CD4-positive, alpha-beta memory T cell (primary cell): ENCODE measurements around the gene NCAM2. TPM values are rescaled to one million over a fixed set of nuclear protein-coding genes. Genes with fewer than 3 reads are reported as not detected.

Experiments used
- CTCF ChIA-PET: fragments of 350-600 bp; sonication (Branson Sonifier 250); formaldehyde crosslinking; loops from one replicate; lab custom pipeline; 2021; ENCODE audit warnings: inconsistent platforms; ENCODE audit not compliant: partially characterized antibody; lab: Charles Lee
- POLR2A ChIA-PET: fragments of 350-600 bp; sonication (Branson Sonifier 250); formaldehyde crosslinking; loops from one replicate; lab custom pipeline; 2021; ENCODE audit not compliant: partially characterized antibody; lab: Charles Lee
- DNase-seq, 5 donors: peaks; one replicate each; pipeline versions ENCODE4 v3.0.0 to v3.0.0-alpha.2; 2020 to 2022; ENCODE audit warnings: mixed read lengths in 1 of 5
- H3K27ac ChIP-seq: one replicate; pipeline ENCODE4 v1.7.0; 2013; ENCODE audit warnings: low read depth, low read length
- H3K27me3 ChIP-seq: 2 replicates; pipeline ENCODE4 v1.7.0; 2013; ENCODE audit warnings: mild to moderate bottlenecking, low read length, moderate library complexity; ENCODE audit not compliant: insufficient read depth
- H3K36me3 ChIP-seq: 2 replicates; pipeline ENCODE4 v1.7.0; 2013; ENCODE audit warnings: mild to moderate bottlenecking, low read length, moderate library complexity; ENCODE audit not compliant: insufficient read depth
- H3K4me1 ChIP-seq: 2 replicates; pipeline ENCODE4 v1.7.0; 2013; ENCODE audit warnings: mild to moderate bottlenecking, low read length, moderate library complexity; ENCODE audit not compliant: insufficient read depth
- H3K4me3 ChIP-seq, 2 donors: one replicate each; pipeline ENCODE4 v1.7.0; 2013; ENCODE audit warnings: low read length in 2 of 2, mild to moderate bottlenecking in 1 of 2
- H3K9me3 ChIP-seq, 2 donors: one replicate each; pipeline ENCODE4 v1.7.0; 2013; ENCODE audit warnings: low read length in 2 of 2, control low read depth in 1 of 2; ENCODE audit not compliant: control insufficient read depth in 1 of 2
- H3K27ac Mint-ChIP-seq, 7 donors: one replicate each; pipeline ENCODE4 v1.8.0; 2020 to 2021; ENCODE audit warnings: mixed read lengths in 7 of 7, mild to moderate bottlenecking in 6 of 7, inconsistent platforms in 3 of 7, moderate library complexity in 3 of 7
- H3K27me3 Mint-ChIP-seq, 2 donors: one replicate each; pipeline ENCODE4 v1.8.0; 2020 to 2021; ENCODE audit warnings: mixed read lengths in 2 of 2
- H3K36me3 Mint-ChIP-seq, 2 donors: one replicate each; pipeline ENCODE4 v1.8.0; 2020 to 2021; ENCODE audit warnings: mixed read lengths in 2 of 2, inconsistent platforms in 1 of 2, mild to moderate bottlenecking in 1 of 2
- H3K4me1 Mint-ChIP-seq, 4 donors: one replicate each; pipeline ENCODE4 v1.8.0; 2020 to 2021; ENCODE audit warnings: mixed read lengths in 4 of 4, mild to moderate bottlenecking in 1 of 4
- H3K4me3 Mint-ChIP-seq, 8 donors: one replicate each; pipeline ENCODE4 v1.8.0; 2020 to 2021; ENCODE audit warnings: mixed read lengths in 8 of 8, mild to moderate bottlenecking in 7 of 8, moderate library complexity in 6 of 8, inconsistent platforms in 3 of 8
- H3K9me3 Mint-ChIP-seq, 8 donors: one replicate each; pipeline ENCODE4 v1.8.0; 2020 to 2021; ENCODE audit warnings: mixed read lengths in 8 of 8, mild to moderate bottlenecking in 5 of 8, inconsistent platforms in 3 of 8, moderate library complexity in 1 of 8
- intact Hi-C: fragments of 100-400 bp; cut with micrococcal nuclease; formaldehyde crosslinking; loops from one replicate; pipeline ENCODE4 v1.15.1; 2023
- polyA plus RNA-seq, 2 donors: library from polyadenylated mRNA; unstranded; fragments of 300-500 nt; fragmentation: Illumina TruSeq; gene quantifications; one replicate each; pipeline ENCODE4 v1.2.3, GENCODE V29; 2021
- total RNA-seq, 2 experiments: library from RNA; stranded (reverse); gene quantifications; one replicate each; pipeline ENCODE4 v1.2.3, GENCODE V29; 2021

The NCAM2 gene
- total and polyA plus RNA-seq, 4 experiments from 2014 or later, result not detected

- intact Hi-C loops, result no loop called here
- Mint-ChIP-seq H3K9me3 (peaks cover 0 to 9% (median 6%) of the 10 kb centered on the region in 8 donors), H3K4me1 (no peaks in the 10 kb centered on the region), H3K27me3 (no peaks in the 10 kb centered on the region), H3K4me3 (no peak overlapping the region), H3K27ac (no peak overlapping the region), H3K36me3 (no peaks in the 10 kb centered on the region)
- Histone ChIP-seq H3K4me1 (no peaks in the 10 kb centered on the region), H3K9me3 (no peaks in the 10 kb centered on the region), H3K36me3 (no peaks in the 10 kb centered on the region), H3K27ac (no peak overlapping the region), H3K27me3 (no peaks in the 10 kb centered on the region), H3K4me3 (no peak overlapping the region)
- no peak for DNase-seq
- CTCF ChIA-PET, result no interaction called here
- POLR2A ChIA-PET, result no interaction called here
Observed at GRCh38 chr21:21436012-21436534, 437.9 kb downstream of the NCAM2 start.

GRCh38 chr21:21439761-21440160, 441.6 kb downstream of the NCAM2 start:
- no peaks in the 10 kb centered on the region for H3K27me3 Mint-ChIP-seq
- H3K4me3 Mint-ChIP-seq, result no peak overlapping the region
- H3K27me3 ChIP-seq, result no peaks in the 10 kb centered on the region
- ChIA-PET POLR2A (no interaction called here), CTCF (no interaction called here)
- no peak for DNase-seq
- intact Hi-C loops, result no loop called here
- peaks cover 2 to 18% (median 9%) of the 10 kb centered on the region in 8 donors for H3K9me3 Mint-ChIP-seq
- no peaks in the 10 kb centered on the region for H3K4me1 ChIP-seq
- no peaks in the 10 kb centered on the region for H3K36me3 ChIP-seq
- no peaks in the 10 kb centered on the region for H3K9me3 ChIP-seq
- no peak overlapping the region for H3K27ac ChIP-seq
- H3K4me3 ChIP-seq, result no peak overlapping the region
- no peaks in the 10 kb centered on the region for H3K4me1 Mint-ChIP-seq
- H3K27ac Mint-ChIP-seq, result no peak overlapping the region
- H3K36me3 Mint-ChIP-seq, result no peaks in the 10 kb centered on the region

GRCh38 chr21:21457077-21457476, 458.9 kb downstream of the NCAM2 start:
- Histone ChIP-seq H3K36me3 (no peaks in the 10 kb centered on the region), H3K9me3 (no peaks in the 10 kb centered on the region), H3K4me3 (no peak overlapping the region), H3K4me1 (no peaks in the 10 kb centered on the region), H3K27ac (no peak overlapping the region), H3K27me3 (no peaks in the 10 kb centered on the region)
- H3K36me3 Mint-ChIP-seq, result no peaks in the 10 kb centered on the region
- H3K27ac Mint-ChIP-seq, result no peak overlapping the region
- ChIA-PET CTCF (no interaction called here), POLR2A (no interaction called here)
- DNase-seq, result no peak
- peaks cover 0 to 8% (median 3%) of the 10 kb centered on the region in 8 donors for H3K9me3 Mint-ChIP-seq
- H3K4me3 Mint-ChIP-seq, result no peak overlapping the region
- intact Hi-C loops, result no loop called here
- no peaks in the 10 kb centered on the region for H3K4me1 Mint-ChIP-seq
- no peaks in the 10 kb centered on the region for H3K27me3 Mint-ChIP-seq

GRCh38 chr21:21458124-21458631, 460.0 kb downstream of the NCAM2 start:
- no peaks in the 10 kb centered on the region for H3K36me3 Mint-ChIP-seq
- H3K27ac Mint-ChIP-seq, result no peak overlapping the region
- Histone ChIP-seq H3K9me3 (no peaks in the 10 kb centered on the region), H3K27ac (no peak overlapping the region), H3K36me3 (no peaks in the 10 kb centered on the region), H3K27me3 (no peaks in the 10 kb centered on the region), H3K4me3 (no peak overlapping the region), H3K4me1 (no peaks in the 10 kb centered on the region)
- H3K4me1 Mint-ChIP-seq, result no peaks in the 10 kb centered on the region
- no peaks in the 10 kb centered on the region for H3K27me3 Mint-ChIP-seq
- H3K9me3 Mint-ChIP-seq, result peaks cover 0 to 9% (median 3%) of the 10 kb centered on the region in 8 donors
- intact Hi-C loops, result no loop called here
- CTCF ChIA-PET, result no interaction called here
- POLR2A ChIA-PET, result no interaction called here
- peak in 1 of 5 donors; percentile 16 for DNase-seq
- H3K4me3 Mint-ChIP-seq, result no peak overlapping the region

- Histone ChIP-seq H3K4me3 (no peak overlapping the region), H3K36me3 (no peaks in the 10 kb centered on the region), H3K27me3 (no peaks in the 10 kb centered on the region), H3K4me1 (no peaks in the 10 kb centered on the region), H3K9me3 (no peaks in the 10 kb centered on the region), H3K27ac (no peak overlapping the region)
- Mint-ChIP-seq H3K4me3 (no peak overlapping the region), H3K27ac (no peak overlapping the region), H3K4me1 (no peaks in the 10 kb centered on the region), H3K9me3 (peaks cover 0 to 10% (median 4%) of the 10 kb centered on the region in 8 donors), H3K27me3 (no peaks in the 10 kb centered on the region), H3K36me3 (no peaks in the 10 kb centered on the region)
- ChIA-PET POLR2A (no interaction called here), CTCF (no interaction called here)
- intact Hi-C loops, result loop anchor here (10.0 kb wide), 1 partner anchor 56 kb away; no protein-coding TSS in a partner anchor
- no peak for DNase-seq
Observed at GRCh38 chr21:21460979-21461378, 462.8 kb downstream of the NCAM2 start.

GRCh38 chr21:21463456-21463855, 465.2 kb downstream of the NCAM2 start:
- CTCF ChIA-PET, result no interaction called here
- H3K9me3 Mint-ChIP-seq, result peaks cover 0 to 7% (median 0%) of the 10 kb centered on the region in 8 donors

GRCh38 chr21:21464684-21465083, 466.5 kb downstream of the NCAM2 start:
- H3K4me3 ChIP-seq, result no peak overlapping the region
- H3K27me3 ChIP-seq, result no peaks in the 10 kb centered on the region
- H3K9me3 ChIP-seq, result no peaks in the 10 kb centered on the region
- no peak overlapping the region for H3K27ac Mint-ChIP-seq
- H3K27ac ChIP-seq, result no peak overlapping the region
- POLR2A ChIA-PET, result no interaction called here
- CTCF ChIA-PET, result no interaction called here
- no peaks in the 10 kb centered on the region for H3K36me3 ChIP-seq
- intact Hi-C loops, result loop anchor here (10.0 kb wide), 1 partner anchor 60 kb away; no protein-coding TSS in a partner anchor
- H3K9me3 Mint-ChIP-seq, result peaks cover 0 to 7% (median 0%) of the 10 kb centered on the region in 8 donors
- no peaks in the 10 kb centered on the region for H3K36me3 Mint-ChIP-seq
- H3K4me1 Mint-ChIP-seq, result no peaks in the 10 kb centered on the region
- H3K27me3 Mint-ChIP-seq, result no peaks in the 10 kb centered on the region
- DNase-seq, result no peak
- no peak overlapping the region for H3K4me3 Mint-ChIP-seq
- H3K4me1 ChIP-seq, result no peaks in the 10 kb centered on the region

More at GRCh38 chr21:21463456-21463855, 465.2 kb downstream of the NCAM2 start:
- no peak overlapping the region for H3K27ac Mint-ChIP-seq
- H3K27ac ChIP-seq, result no peak overlapping the region
- no peak overlapping the region for H3K4me3 ChIP-seq
- H3K4me1 Mint-ChIP-seq, result no peaks in the 10 kb centered on the region
- no peaks in the 10 kb centered on the region for H3K36me3 ChIP-seq
- H3K4me3 Mint-ChIP-seq, result no peak overlapping the region
- H3K27me3 Mint-ChIP-seq, result no peaks in the 10 kb centered on the region
- POLR2A ChIA-PET, result no interaction called here
- intact Hi-C loops, result loop anchor here (10.0 kb wide), 1 partner anchor 59 kb away; no protein-coding TSS in a partner anchor
- no peaks in the 10 kb centered on the region for H3K4me1 ChIP-seq
- no peaks in the 10 kb centered on the region for H3K27me3 ChIP-seq
- H3K36me3 Mint-ChIP-seq, result no peaks in the 10 kb centered on the region
- no peak for DNase-seq
- no peaks in the 10 kb centered on the region for H3K9me3 ChIP-seq
